ENCODE results near the gene ADAD1.
A peak's percentile ranks its signal among the peaks of the same experiment; 100 is the strongest.

Gene ADAD1

DNA sequence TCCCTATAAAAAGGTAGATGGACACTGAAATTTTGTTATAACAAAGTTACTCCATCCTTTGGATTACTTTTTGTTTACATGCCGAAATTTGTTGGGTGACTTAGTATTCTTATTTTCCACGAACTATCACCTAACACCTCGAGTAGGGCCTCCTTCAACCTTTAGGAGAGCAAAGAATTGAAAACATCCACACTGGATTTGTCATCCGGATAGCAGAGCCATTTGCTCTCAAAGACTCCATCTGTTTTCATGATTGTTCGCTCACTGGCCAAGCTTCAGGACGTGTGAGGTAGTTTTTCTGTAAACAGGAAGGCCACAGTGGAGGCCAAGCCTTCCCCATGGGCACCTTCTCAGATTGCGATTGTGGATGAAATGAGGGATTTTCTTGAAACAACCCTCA, at the start of gene ADAD1:
ADAD1 (plus strand) TSS at position 301 of the 400 bp plus-strand sequence. CDS start 1,059 bp downstream, outside the sequence.
- TF ChIP-seq, protein P1, sequence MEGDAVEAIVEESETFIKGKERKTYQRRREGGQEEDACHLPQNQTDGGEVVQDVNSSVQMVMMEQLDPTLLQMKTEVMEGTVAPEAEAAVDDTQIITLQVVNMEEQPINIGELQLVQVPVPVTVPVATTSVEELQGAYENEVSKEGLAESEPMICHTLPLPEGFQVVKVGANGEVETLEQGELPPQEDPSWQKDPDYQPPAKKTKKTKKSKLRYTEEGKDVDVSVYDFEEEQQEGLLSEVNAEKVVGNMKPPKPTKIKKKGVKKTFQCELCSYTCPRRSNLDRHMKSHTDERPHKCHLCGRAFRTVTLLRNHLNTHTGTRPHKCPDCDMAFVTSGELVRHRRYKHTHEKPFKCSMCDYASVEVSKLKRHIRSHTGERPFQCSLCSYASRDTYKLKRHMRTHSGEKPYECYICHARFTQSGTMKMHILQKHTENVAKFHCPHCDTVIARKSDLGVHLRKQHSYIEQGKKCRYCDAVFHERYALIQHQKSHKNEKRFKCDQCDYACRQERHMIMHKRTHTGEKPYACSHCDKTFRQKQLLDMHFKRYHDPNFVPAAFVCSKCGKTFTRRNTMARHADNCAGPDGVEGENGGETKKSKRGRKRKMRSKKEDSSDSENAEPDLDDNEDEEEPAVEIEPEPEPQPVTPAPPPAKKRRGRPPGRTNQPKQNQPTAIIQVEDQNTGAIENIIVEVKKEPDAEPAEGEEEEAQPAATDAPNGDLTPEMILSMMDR (IDR thresholded peaks at IDR 0.05; ENCODE audit: low read depth, low read length): no peak
- no peak for DNase-seq (ENCODE audit: low read depth, low spot score)
- H3K4me3 ChIP-seq (ENCODE audit: low read depth, low read length): no peak within 1 kb of the TSS
- in situ Hi-C loops (cut with HindIII; ENCODE audit: low sequenced_read_pairs): no loop called here

DNA sequence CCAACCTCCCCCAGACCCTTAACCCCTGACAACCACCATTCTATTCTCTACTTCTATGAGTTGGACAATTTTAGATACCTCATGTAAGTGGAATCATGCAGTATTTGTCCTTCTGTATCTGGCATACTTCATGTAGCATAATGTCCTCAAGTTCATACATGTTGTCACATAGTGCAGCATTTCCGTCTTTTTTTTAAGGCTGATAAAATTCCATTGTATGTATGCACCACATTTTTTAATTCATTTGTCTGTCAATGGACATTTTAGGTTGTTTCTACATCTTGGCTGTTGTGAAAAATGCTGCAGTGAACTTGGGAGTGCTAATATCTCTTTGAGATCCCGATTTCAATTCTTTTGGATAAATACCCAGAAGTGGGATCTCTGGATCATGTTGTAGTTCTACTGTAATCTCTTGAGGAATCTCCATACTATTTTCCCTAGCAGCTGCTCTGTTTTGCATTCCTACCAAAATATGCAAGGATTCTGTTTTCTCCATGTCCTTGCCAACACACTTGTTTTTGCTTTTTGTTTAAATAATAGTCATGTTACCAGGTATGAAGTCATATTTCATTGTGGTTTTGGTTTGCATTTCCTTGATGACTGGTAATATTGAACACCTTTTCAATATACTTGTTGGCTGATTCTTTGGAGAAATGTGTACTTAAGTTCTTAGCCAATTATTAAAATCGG, 48.8 kb upstream of the ADAD1 start:
- TF ChIP-seq, protein P1 (IDR thresholded peaks at IDR 0.05; ENCODE audit: low read depth, low read length): no peak
- in situ Hi-C loops (cut with HindIII; ENCODE audit: low sequenced_read_pairs): no loop called here
- H3K4me3 ChIP-seq (ENCODE audit: low read depth, low read length): no peak overlapping the region
- peak; percentile 52 for DNase-seq (ENCODE audit: low read depth, low spot score)

DNA sequence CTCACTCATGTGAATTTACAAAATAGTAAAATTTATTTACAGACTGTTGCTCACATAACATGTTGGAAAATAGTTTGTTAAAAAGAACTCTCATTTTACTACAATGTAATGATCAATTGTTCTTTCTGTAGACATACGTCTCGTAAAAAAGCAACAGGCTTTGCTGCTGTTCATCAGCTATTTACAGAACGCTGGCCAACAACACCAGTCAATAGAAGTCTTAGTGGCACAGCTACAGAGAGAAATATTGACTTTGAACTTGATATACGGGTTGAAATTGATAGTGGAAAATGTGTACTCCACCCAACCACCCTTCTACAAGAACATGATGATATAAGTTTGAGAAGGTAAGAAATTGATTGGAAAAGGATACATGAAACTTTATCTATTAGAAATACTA, 47.6 kb upstream of the ADAD1 start:
- in situ Hi-C loops (cut with HindIII; ENCODE audit: low sequenced_read_pairs): no loop called here
- DNase-seq (ENCODE audit: low read depth, low spot score): no peak
- no peak overlapping the region for H3K4me3 ChIP-seq (ENCODE audit: low read depth, low read length)
- TF ChIP-seq, protein P1 (IDR thresholded peaks at IDR 0.05; ENCODE audit: low read depth, low read length): no peak

DNA sequence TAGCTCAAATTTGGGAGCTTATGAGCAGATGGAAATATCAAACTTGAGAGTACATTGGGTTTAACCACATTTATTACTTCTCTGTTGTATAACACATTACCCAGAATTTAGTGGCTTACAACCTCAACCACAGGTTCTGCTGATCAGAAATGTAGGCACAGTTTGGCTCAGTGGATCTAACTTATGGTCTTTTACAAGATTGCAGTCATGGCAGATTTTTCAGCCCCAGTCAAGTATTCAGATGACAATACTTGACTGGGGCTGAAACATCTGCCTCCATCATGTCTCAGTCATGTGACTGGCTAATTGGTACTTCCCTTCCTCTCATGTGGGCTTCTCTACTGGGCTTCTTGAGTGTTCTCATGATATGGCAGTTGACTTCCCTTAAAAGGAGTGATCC, 44.0 kb upstream of the ADAD1 start:
- in situ Hi-C loops (cut with HindIII; ENCODE audit: low sequenced_read_pairs): no loop called here

DNA sequence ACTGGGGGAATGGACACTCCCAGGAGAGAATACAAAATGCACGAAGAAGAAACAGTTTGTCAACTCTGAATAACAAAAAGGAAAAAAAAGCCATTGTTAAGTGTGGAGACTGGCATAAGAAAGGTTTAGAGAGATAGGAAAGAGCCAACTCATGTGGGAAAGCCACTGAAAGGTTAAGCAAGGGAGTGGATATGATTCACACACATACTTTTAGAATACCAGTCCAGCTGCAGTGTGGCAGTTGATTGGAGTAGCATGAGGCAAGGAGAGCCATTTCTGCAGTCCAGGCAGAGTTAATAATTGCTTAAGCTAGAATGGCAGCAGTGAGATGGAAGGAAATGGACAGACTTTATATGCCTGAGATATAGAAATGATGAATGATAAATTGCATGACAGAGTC, 36.9 kb upstream of the ADAD1 start:
- TF ChIP-seq, protein P1 (IDR thresholded peaks at IDR 0.05; ENCODE audit: low read depth, low read length): no peak
- peak; percentile 63 for DNase-seq (ENCODE audit: low read depth, low spot score)
- H3K4me3 ChIP-seq (ENCODE audit: low read depth, low read length): no peak overlapping the region
- in situ Hi-C loops (cut with HindIII; ENCODE audit: low sequenced_read_pairs): no loop called here

More for the DNA sequence above, 44.0 kb upstream of the ADAD1 start:
- TF ChIP-seq, protein P1 (IDR thresholded peaks at IDR 0.05; ENCODE audit: low read depth, low read length): no peak
- no peak for DNase-seq (ENCODE audit: low read depth, low spot score)
- no peak overlapping the region for H3K4me3 ChIP-seq (ENCODE audit: low read depth, low read length)

DNA sequence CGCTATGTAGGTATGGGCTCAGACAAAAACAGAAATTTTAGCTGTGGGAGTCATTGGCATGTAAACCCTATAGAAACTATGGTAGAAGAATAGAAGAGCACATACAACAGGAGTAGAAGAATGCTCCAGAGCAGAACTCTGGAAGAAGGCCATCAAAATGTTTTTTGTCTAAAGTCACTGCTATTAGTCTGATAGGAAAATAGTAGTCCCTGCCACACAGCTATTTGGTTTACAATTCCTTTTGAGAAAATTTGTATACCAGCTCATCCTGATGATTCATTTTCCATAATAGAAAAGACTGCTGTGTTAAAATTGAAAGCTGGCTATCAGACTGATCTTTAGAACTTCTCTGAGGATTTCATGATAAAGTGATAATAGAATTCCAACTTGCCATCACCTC, 32.8 kb upstream of the ADAD1 start:
- in situ Hi-C loops (cut with HindIII; ENCODE audit: low sequenced_read_pairs): no loop called here
- DNase-seq (ENCODE audit: low read depth, low spot score): no peak
- TF ChIP-seq, protein P1 (IDR thresholded peaks at IDR 0.05; ENCODE audit: low read depth, low read length): no peak
- no peak overlapping the region for H3K4me3 ChIP-seq (ENCODE audit: low read depth, low read length)
